Hematopoietic multipotent progenitor cell treated with erythropoietin and hydrocortisone succinate and interleukin-3 and kit ligand, for 6 days (in vitro differentiated cells): ENCODE results near the gene PARD3B.

Experiments used
- DNase-seq: peaks from one replicate; pipeline ENCODE4 v3.0.0-alpha.2; 2015

Gene PARD3B

GRCh38 chr2:205607146-205607545 is 1061.9 kb downstream of the PARD3B start:
- DNase-seq: no peak

- no peak for DNase-seq
Measured at GRCh38 chr2:205609113-205609512, 1063.8 kb downstream of the PARD3B start.

DNA sequence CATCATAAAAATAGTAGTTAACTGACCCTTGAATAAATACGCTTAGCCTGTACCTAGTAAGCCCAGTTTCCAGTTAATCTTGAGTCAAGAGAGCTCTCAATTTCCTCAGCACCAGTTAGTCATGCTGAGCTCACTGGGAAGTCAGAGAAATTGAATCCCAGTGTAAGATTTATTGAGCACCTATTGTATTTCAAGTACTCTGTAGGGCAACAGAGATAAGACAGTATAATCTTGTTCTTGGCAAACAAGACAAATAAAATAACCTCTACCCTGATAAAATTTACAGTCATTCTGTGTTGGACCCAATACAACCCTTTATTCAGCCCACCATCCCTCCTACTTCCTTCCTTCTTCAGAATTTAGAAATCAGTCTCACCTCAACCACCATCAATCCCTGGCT is 1065.2 kb downstream of the PARD3B start:
- no peak for DNase-seq

GRCh38 chr2:205612636-205613035 is 1067.4 kb downstream of the PARD3B start:
- DNase-seq: peak; percentile 72

DNA sequence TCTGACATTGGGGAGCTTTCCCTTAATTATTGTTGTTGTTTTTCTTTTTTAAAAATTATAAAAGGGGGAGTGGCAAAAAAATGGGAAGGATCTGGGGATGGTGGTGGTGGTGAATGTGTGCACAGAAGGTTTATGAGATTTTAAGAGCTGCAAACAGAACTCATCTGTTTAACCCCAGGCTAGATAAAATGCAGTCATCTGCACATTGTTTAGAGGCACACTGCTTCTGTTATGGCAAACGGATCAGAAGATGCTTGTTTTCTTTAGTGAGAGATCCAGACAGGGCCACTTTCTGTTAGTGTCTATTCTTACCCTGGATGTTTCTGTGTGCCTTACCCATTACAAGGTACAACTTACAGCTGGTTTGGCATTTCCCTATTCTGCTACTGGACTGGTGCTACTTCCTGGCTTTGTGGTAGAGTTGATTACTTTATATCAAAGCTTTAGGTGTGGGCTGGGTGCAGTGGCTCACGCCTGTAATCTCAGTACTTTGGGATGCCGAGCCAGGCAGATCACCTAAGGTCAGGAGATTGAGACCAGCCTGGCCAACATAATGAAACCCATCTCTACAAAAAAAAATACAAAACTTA is 1068.8 kb downstream of the PARD3B start:
- no peak for DNase-seq

DNA sequence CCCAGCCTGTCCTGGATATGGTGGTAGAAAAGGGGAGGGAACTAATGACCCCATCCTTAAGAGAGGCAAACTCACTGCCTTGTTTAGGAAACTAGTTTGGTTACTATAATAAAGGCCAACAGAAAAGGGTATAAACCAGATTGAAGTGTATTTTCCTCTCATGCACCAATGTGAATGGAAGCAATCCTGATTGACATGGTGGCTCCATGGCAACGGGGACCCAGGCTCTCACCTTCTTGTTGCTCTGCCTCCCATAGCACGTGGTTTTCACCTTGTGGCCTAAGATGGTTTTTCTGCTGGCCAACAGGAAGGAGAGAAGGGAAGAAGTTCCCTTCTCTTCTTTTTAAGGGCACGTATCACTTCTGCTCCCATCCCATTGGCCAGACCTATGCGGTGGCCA is 1069.7 kb downstream of the PARD3B start:
- no peak for DNase-seq

DNA sequence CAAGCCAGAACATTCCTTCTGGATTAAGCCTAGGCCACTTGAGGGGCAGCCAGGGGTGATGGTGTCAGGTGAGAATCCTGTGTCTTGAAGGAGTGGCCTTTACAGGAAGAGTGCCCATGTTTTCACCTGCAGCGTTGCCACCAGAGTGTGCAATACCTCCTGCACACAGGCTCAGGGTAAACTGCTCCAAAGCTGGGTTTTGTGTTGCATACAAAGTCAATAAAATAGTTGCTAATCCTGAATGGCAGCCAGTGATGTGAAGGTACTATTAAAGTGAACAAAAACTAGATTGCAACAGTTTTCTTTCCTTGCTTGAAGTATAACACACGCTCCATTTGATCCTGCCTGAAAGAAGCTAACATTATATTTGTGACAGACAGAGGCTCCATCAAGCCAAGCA is 1072.6 kb downstream of the PARD3B start:
- no peak for DNase-seq

DNA sequence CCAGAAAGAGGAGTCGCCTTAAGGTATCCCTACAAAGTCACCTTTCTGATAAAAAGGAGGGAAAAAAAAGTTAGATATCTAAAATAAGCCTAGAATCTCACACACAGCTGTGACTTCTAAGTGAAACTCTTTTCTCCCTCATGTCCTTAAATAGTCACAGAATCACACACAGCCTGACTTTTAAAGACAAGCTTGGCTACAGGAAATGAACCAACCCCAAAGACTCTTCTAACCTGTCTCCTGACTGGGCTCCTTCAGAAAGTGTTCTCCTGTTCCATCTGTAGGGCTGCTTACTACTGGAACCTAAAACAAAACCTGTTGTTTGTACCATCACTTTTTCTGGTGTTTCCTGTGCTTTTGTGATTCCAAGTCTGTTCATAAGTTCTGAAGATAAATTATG is 1074.3 kb downstream of the PARD3B start:
- no peak for DNase-seq

GRCh38 chr2:205627085-205627484 is 1081.8 kb downstream of the PARD3B start:
- no peak for DNase-seq

GRCh38 chr2:205628422-205628821 is 1083.1 kb downstream of the PARD3B start:
- DNase-seq: no peak

GRCh38 chr2:205629091-205629776 is 1084.0 kb downstream of the PARD3B start:
- DNase-seq: no peak

DNA sequence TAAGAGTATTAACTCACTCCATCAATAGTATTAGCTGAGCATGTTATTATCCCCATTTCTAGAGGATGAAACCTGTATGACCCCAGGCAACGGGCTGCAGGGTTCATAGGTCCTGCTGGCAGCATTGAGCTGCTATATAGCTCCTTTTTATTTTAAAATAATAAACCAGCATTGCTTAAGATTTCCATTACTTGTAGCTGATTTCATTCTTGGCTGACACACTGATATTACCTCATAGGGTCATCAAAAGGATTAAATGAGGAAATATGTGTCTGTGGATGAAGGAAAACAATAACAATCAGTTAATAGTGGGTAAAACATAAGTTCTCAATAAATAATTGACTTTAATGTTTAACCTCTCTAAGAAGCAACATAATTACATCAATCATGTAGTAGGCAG is 1088.7 kb downstream of the PARD3B start:
- DNase-seq: no peak

GRCh38 chr2:205636549-205637319 is 1091.5 kb downstream of the PARD3B start:
- no peak for DNase-seq

DNA sequence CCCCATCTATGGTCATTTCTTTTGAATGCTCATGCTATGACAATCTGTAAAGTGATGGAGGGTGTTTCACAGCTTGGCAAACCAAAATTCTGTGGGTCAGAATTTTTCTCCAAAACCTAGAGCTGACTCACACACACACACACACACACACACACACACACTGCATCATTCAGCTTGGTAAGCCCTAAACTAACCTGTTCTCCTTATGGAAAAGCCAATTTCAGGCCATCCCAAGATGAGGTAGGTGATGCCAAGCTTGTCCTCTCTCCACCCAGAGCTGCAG is 1092.0 kb downstream of the PARD3B start:
- no peak for DNase-seq

DNA sequence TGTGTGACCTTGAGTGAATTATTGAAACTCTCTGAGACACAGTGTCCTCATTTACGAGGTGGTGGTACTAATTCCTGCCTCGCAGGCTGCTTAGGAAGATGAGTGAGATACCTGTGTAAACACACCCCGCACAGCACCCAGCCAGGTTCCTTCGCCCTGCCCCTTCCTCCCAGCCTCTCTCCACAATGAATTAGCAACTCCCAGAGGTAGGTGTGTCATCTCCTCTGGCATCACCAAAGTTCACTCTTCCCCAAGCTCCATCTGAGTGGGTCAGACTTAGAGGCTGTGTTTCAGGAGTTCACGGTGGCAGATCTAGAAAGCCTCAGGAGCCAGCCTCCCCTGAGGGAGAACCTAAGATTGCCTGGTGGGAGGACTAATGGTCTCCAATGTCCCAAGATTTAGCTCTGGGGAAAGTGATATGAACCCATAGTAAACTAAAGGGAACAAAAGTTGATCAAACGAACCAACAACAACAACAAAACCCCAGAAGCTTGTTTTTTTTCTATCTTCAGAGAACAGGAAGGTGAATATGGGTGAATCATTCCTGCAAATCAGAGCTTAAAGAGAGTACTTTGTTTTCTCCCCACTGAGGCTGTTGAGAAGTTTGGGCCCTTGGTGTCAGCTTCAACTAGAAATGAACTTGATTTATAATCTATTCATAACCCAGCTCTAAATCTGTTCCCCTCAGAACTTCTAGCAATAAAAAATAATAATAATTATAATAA is 1092.7 kb downstream of the PARD3B start:
- DNase-seq: no peak

DNA sequence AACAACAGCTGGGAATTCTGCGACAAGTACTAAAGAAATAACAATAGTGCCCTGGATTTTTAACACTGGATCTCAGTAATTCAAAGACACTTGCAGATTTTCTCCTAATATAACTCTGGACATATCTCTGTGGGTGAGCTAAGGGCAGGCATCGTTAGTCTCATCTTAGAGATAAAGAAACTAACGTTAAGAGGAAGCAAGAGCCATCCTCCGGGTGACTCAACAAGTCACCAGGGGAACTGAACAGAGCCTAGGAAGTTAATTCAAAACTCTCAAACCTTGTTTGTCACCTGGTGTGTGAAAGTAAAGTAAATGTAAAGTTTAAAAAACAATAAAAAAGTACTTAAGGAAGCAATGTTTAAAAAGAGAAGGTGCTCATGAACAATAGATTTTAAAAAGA is 1095.4 kb downstream of the PARD3B start:
- peak; percentile 25 for DNase-seq

DNA sequence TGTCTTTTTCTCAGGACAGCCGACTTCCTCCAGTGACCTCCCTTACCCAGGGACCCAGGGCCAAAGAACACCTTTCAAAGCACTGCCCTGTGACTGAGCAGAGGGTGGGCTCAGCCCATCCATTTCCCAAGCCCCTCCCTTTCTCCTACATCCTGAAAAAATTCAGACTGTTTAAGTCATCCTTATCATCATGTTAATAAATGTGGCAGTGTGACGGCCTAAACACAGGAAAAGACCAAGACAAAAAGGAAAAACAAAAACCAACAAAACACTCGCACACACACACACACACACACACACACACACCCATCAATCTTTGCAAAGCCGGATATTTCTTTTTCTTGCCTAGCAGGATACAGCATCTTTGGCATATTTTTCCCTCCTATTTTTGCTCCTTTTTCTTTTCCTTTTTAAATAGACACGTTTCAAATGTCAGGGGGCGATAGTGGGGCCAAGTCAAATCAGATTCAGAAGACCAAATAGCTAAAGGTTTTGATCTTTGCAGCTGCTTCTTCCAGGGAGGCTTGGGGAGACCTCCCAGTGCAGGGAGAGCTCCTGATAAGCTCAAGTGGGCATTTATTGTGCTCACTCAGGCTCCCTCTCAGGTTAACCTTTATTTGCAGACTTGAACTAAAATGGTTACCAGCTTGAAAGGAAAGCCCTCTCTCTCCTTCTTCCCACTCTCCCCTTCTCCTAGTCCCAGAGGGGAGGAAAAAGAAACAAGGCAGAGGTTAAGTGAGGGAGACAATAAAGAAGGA is 1097.5 kb downstream of the PARD3B start:
- no peak for DNase-seq

- DNase-seq: no peak
Measured at GRCh38 chr2:205643391-205643885, 1098.2 kb downstream of the PARD3B start.

DNA sequence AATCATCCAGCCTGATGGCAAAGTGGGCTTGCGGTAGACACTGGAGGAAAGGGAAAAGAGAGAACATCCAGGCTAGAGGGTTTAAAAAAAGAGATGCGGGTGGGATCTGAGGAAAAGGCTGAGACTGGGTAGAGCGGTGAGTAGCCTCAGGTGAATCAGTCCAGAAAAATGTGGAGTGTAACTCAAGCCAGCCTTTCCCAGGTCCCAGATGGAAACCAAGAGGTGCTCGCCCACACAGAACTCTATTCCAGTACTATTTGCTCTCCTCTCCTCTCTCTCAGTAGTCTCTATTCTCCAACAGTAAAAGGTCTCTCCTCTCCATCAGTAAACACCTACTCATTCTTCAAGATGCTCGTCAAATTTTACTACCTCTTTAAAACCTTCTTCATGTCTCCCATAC is 1098.7 kb downstream of the PARD3B start:
- no peak for DNase-seq

- no peak for DNase-seq
Measured at GRCh38 chr2:205646680-205647079, 1101.4 kb downstream of the PARD3B start.

GRCh38 chr2:205650450-205650849 is 1105.2 kb downstream of the PARD3B start:
- DNase-seq: no peak

GRCh38 chr2:205650931-205651330 is 1105.7 kb downstream of the PARD3B start:
- DNase-seq: no peak

DNA sequence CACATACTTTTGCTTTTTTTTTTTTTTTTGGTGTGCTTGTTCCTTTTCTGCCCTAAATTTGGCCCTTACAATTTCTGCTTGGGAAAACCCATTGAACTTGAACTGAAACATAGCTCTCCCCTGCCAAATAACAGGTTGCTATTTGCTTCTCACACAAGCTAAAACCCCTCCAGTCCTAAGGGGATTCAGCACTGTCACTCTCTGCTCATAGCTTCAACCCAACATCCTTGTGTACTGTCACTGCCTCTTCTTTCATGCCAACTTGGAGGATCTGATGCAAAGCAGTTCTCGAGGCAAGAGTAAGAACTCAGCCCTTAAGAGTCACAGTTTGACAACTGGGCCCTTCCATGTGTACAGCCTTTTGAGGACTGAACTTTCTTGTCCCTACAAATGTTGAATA is 1106.4 kb downstream of the PARD3B start:
- no peak for DNase-seq
